SK-N-DZ (cell line): Measurements from ENCODE around the gene YAP1.
"Not testable (repeated sequence)": the region's sequence is repeated elsewhere in the genome, so short reads cannot be mapped to it uniquely, and the experiment has no call there.

Experiments used
- DNase-seq: peaks from one replicate; pipeline ENCODE4 v3.0.0-alpha.2; 2015; ENCODE audit warnings: low spot score

Gene YAP1

DNA sequence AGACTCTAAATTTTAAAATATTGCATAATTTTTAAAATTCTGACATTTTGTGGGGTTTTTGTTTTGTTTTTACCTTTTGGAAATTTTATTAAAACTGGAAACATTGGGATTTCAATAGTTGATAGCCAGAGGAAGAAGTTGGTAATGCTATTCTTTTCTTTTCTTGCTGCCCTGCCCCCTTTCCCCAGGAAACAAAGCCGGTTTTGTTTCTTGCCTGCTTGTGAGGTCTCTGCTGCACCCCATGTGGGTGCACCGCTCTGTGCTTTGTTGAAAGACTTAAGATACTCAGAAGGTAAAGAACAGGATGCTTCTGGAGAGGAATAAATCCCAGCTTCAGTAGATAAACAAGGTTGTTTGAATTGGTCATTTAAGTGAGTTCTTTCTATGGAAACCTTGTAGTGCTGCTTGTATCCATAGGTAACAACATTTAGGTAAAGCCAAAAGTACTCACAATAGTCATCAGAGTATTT lies 87.5 kb downstream of the YAP1 start:
- DNase-seq: no peak

DNA sequence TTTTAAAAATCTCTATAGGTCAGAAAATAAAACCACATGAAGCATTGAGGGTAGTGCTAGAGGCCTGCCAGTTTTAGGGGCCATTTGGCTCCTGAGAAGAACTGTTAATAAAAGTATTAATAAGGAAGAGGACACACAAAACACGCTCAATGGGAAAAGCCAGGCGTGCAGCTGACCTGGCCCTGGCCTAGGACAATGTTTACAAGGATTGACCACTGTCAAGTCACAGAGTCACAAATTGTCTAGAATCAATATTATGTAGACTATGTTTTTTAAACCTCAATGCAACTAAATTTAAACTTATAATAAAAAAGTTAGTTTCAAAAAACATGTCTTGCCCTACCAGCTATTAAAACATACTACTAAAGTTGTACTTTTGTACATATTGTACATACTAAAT lies 89.4 kb downstream of the YAP1 start:
- DNase-seq: no peak

DNA sequence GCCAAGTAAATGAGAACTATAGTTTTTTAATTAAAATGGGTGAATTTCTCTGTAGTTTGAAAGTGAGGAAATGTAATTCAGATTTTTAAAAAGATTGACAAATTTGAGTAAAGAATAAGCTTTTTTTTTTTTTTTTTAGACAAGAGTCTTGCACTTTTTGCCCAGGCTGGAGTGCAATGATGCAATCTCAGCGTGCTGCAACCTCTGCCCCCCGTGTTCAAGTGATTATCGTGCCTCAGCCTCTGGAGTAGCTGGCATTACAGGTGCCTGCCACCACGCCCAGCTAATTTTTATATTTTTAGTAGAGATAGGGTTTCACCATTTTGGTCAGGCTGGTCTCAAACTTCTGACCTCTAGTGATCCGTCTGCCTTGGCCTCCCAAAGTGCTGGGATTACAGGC lies 90.1 kb downstream of the YAP1 start:
- DNase-seq: not testable (repeated sequence)

DNA sequence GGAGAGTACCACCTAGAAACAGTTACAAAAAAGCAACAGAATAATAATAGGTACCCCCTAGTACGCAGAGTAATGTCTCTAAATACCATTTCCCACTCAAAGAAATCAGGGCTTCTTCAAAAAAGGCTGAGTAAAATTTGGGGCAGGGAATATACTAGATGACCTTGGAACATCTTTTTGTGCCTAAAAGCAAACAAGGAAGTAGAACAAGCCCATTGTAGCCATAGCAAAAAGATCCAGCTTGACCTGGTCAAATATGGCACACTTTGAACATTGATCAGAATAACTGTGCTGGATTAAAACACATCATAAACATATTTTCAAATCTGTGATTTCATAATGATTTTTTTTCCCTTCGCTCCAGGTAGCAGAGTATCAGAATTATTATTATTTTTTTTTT lies 91.5 kb downstream of the YAP1 start:
- DNase-seq: no peak

DNA sequence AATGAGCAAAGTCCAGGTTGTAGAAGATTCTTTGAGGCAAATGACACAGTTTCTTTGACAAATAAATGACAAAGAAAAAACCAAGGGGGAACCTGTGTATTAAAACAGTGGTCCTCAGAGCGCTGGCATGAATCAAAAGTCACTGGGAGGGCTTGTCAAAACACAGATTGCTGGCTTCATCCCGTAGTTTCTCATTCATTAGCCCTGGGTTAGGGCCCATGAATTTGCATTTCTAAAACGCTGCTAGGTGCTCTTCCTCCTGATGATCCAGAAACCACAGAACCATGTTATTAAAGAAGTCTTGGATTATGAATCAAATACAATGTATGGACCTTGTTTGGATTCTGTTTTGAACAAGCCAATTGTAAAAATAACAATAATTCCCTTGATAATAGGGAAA lies 92.7 kb downstream of the YAP1 start:
- DNase-seq: no peak

DNA sequence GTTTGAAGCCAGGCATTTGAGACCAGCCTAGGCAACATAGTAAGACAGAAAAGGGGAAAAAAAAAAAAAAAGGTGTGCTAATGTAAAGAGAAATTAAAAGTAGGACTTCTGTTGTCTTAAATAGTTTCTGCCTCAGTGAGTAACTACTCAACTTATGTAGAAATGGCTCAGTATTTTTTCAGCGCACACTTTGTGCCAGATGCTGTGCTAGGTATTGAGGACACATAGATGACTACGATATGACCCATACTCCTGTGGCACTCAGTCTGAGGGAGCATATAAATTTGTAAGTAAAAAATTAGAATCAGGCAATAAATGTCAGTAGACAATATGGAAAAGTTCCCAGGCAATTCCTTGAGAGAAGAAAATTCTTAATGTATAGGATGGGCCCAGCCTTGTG lies 93.9 kb downstream of the YAP1 start:
- no peak for DNase-seq

DNA sequence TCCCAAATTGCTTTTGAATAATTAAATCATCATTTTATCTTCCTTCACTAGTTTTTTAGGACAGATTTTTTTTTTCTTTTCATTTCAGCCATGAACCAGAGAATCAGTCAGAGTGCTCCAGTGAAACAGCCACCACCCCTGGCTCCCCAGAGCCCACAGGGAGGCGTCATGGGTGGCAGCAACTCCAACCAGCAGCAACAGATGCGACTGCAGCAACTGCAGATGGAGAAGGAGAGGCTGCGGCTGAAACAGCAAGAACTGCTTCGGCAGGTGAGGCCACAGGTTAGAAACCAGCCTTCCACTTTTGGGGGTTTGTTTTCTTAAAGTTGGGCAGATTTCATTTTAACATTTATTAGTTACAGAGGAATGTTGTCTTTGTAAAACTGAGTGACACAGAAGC lies 95.6 kb downstream of the YAP1 start:
- DNase-seq: no peak

DNA sequence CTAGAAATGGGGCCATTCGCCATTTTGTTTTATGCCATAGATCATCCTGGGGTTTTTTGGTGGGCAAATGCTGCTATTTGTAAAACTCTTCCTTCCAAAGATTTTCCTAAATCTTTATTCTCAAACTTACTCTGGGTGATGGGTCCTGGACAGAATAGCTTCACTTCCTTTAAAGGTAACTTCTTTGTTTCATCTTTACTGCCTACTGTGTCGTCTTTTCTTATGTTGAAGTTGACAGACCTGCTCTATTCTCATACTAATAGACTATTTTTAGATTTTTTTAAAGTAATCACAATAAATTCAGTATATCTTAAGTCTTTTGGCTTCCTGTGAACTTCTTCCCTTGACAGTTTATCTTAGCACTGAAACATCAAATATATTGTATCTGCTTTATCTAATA lies 98.6 kb downstream of the YAP1 start:
- DNase-seq: no peak

DNA sequence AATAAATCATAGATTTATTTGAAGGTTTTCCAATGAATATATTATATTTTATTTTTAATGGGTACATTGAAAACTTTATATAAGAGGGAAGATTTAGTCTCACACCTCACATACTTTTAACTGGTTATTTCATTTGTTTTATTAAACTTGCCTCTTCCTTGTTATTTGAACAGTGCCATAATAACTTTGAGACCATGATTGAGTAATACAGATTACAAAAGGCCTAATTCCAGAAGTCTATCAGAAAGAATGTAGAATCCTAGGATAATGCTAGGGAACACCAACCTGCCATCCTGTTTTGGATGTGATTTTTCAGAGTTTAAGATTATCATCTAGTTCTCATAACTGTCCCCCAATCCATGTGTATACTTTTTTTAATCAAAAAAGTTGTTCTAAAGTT lies 104.4 kb downstream of the YAP1 start:
- no peak for DNase-seq

DNA sequence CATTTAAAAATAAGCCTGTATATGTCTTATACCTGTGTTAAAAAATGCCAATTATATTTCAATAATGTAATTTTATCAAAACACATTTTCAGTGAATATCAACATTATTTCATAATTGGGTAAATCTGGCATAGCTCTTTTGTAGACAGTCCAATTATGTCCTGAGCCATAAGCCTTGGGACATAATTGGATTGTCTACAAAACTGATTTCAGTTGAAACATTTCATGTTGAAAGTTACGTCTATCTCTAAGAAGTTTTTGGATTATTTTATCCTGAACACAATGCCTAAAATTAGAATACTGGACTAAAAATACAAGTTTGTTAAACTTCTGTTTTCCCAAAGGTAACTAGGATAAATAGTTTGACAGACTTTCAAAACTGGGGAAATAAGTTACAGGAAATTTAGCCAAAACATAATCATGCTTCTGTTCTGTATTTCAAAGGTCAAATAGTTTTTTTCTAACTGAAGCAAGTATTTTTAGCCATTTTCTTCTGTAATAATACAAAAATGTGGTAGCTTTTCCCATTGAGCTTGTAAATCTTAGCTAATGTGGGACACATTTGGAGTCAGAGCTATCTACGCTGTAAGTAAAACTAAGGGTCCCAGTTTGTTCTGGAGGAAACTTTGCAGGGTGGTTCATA lies 106.3 kb downstream of the YAP1 start:
- DNase-seq: no peak

DNA sequence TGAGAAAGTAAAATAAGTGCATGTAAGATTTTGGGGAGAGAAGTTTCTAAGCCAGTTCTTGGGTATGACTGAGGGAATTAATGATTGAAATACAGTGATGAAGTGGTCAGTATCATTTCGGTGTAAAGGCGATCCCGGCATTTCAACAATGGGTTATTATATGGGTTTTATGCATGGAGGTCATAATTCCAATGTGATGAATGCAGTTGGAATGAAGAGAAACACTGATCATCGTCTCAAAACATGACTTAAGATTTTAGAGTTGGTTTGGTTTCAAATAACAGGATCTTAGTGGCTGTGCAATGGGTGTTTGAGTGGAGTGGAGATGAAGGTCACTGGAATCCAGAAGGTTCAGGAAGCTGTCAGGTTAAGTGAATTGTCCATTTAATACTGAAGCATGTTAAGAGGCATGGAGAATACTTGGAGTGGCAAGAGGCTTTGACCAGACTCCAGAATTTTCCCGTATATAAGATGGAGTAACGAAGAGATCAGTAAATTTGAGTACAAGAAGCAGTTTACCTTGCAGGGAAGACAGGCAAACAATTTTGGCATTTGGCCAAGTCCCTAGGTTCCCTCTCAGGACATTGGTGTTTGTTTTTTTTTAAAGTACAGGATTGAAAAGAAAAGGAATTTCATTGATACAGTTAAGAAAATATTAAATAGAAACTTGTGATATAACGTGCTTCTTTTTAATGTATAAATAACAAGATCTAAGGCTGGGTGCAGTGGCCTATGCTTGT lies 110.7 kb downstream of the YAP1 start:
- no peak for DNase-seq

DNA sequence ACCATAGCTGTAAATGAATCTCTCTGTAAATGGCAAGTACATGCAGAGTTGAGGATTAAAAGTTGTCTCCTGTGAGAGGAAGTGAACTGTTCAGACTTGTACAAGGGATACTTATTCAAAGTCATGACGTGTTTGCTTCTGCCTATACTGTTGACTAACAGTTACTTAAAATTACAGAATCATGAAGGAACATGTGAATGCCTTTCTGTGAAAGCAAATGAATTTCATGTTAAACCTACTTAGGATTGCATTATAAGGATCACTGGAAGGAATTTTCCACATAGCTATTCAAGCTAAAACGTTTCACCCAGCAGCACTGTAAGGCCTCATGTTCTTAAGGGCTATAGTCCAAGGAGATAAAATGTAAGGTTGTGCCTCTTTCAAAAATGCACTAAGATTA lies 113.6 kb downstream of the YAP1 start:
- no peak for DNase-seq

DNA sequence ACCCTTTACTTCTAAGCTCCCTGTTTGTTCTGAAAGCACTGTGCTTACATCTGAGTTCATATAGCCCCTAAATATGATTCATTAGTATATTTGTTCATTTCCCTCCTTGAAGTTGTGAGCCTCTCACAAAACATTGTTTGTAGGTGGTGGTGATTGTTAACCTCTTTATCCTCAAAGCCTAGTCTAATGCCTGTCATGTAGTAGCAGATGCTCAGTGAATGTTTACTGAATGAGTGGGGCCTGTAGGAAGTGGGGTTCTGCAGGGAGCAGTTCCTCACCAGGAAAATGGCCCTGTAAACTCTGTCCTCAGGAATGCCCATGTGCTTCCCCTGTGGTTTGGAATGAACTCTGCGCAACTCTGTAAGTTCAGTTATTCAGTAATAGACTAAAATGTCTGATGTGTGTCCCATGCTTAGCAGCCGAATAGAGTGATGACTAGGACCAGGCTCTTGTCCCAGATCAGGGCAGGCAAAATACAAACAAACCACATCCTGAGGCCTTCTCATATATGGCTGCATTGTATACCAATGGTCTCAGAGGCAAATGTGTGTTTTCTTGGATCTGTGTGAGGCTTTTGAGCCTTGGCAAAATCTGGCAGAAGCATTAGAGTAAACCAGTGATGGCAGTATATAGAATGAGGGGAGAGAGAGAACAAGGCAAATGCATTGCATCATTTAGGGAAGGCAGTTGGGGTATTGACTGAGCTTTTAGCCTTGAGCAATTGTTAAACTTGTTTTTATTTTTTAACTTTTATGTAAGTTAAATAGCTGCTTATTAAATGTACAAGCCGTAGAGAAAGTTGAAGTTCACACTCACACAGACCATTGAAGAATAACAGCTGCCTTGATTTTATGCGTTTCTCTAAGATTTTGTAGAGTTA lies 115.7 kb downstream of the YAP1 start:
- DNase-seq: no peak

DNA sequence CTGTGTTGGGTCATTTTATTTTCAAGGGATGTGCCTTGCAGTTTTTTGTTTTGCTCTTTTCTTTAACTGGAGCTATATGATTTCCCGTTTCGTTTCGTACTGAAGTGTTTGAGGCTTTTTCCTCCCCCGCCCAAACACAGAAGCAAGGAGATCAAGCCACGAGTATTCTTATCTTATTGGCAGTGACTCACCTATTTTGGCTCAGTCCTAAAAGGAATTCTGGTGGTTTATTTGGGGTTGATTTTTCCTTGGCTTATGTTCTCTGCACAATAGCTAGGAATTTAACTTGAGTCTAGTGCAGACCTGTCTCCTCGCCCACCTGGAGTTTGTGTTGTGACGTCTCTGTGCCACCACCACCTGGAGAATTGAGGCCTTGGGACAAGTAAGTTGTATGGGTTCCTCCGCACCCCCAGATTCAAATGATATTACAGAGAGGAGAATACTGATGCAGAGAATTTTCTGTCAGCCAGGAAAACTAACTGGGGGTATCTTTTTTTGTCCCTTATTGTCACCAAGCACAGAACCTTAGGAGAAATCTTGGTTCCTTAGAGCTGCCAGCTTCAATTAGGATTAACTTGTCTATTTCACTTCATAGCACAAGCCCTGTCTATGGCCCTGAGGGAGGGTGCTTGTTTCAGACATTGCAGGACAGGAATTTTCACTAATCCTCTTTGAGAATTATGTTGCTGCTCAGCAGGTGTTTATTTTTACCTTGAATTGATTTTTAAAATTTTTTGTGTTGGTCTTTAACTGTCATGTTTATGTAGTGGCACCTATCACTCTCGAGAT lies 116.6 kb downstream of the YAP1 start:
- no peak for DNase-seq

DNA sequence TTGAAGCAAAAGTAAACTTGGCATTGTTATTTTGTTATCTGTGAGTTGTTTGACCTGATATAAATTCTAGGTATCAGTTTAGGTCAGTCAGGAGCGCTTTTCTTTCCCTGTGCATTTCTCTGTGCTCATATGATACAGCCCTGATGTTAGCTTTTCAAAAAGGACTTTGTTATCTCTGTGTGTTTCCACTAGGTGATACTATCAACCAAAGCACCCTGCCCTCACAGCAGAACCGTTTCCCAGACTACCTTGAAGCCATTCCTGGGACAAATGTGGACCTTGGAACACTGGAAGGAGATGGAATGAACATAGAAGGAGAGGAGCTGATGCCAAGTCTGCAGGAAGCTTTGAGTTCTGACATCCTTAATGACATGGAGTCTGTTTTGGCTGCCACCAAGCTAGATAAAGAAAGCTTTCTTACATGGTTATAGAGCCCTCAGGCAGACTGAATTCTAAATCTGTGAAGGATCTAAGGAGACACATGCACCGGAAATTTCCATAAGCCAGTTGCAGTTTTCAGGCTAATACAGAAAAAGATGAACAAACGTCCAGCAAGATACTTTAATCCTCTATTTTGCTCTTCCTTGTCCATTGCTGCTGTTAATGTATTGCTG lies 119.4 kb downstream of the YAP1 start:
- no peak for DNase-seq

DNA sequence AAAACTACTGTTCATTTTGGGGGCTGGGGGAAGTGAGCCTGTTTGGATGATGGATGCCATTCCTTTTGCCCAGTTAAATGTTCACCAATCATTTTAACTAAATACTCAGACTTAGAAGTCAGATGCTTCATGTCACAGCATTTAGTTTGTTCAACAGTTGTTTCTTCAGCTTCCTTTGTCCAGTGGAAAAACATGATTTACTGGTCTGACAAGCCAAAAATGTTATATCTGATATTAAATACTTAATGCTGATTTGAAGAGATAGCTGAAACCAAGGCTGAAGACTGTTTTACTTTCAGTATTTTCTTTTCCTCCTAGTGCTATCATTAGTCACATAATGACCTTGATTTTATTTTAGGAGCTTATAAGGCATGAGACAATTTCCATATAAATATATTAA lies 119.9 kb downstream of the YAP1 start:
- no peak for DNase-seq

DNA sequence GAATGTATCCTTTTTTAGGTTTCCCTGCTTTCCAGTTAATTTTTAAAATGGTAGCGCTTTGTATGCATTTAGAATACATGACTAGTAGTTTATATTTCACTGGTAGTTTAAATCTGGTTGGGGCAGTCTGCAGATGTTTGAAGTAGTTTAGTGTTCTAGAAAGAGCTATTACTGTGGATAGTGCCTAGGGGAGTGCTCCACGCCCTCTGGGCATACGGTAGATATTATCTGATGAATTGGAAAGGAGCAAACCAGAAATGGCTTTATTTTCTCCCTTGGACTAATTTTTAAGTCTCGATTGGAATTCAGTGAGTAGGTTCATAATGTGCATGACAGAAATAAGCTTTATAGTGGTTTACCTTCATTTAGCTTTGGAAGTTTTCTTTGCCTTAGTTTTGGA lies 120.7 kb downstream of the YAP1 start:
- no peak for DNase-seq

DNA sequence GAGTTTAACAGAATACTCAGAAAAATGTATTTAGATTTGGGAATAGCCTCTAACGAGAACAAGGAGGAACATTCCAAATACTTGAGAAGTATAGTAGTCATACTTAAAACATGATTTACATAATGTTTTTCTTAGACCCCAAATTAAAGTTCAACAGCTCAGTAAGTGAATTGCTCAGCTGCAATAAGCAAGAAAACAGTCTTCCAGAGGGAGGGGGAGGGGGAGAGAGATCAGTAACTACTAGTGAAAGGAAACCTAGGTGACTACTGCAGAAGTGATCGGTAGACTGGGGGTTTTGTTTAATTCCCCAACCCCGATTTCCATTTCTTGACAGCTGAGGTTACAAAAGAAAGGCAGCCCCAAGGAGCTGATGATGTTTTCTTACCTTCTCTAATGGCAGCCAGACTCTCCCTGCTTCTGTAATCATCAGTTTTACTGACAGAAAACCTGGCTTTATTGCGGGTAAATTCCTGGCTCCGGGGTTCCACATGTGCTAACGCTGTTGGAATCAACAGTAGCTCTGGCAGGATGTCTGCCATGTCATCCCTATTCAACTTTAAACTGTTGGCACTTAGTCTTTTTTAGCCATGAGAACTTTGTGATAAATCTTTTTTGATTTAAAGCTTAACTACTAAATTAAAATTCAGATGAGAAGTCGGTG lies 124.7 kb downstream of the YAP1 start:
- DNase-seq: no peak

DNA sequence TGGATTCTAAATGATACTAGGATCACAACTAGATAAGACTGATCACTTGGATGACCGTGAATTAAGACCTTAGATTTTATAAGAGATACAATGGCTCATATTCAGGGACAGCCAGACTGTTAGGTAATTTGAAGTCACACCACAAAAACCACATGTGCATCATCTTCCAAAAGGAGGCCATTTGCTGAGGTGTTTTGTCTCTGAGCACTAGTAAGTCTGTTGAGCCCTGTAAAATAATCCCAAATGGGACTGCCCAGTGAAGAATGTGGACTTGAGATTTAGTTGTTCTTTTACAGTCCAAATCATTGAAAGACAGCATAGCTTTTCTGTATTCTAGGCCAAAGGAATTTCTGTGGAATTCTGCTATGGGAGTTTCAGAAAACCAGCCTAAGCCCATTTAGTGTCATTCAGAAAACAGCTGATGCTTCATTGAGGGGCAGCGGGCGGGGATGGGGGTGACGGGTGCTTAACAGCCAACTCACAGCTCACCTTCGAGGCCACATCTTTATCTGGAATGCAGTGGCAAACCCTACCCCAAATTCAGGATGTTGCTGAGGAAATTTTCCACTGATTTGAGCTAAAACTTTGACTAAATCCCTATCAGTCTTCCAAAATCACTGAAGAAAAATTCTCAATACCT lies 127.0 kb downstream of the YAP1 start:
- DNase-seq: no peak

DNA sequence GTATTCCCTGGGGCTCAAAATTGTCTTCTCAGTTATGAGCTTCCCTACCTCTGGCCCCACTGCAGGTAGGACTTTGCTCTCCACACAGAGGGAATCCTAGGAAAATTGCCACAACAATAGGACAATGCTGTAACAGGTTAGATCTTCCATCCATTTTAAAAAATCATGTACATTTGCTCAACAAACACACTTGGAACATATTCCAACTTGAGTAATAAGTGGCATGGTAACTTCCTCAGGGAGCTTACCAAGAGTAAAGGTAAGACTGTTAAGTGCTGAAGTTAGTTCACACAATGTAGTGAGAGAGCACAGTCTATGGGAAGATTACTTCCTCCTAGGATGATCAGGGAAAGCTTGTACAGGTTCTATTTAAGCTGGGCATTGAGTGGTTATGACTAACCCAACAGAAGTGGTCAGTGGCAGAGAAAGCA lies 128.2 kb downstream of the YAP1 start:
- no peak for DNase-seq
